NB4 (cell line): Measurements from ENCODE around the gene CDC26.

Source experiments
- DNase-seq: peaks from one replicate; pipeline ENCODE4 v3.0.0; 2010; ENCODE audit warnings: low read depth
- H3K4me3 ChIP-seq: one replicate; pipeline ENCODE4 v1.5.1; 2011; ENCODE audit warnings: mild to moderate bottlenecking, low read depth, low read length, moderate library complexity
- MYC ChIP-seq: IDR thresholded peaks from 2 replicates; pipeline ENCODE4 v1.6.1; 2011; ENCODE audit warnings: low read depth, low read length
- POLR2A ChIP-seq: IDR thresholded peaks from 2 replicates; pipeline ENCODE4 v1.6.1; 2011; ENCODE audit warnings: mild to moderate bottlenecking; ENCODE audit not compliant: insufficient read length; ENCODE audit errors: extremely low read depth
- TF ChIP-seq, protein P1 (sequence below): IDR thresholded peaks from one replicate; pipeline ENCODE4 v1.5.1; 2012; ENCODE audit warnings: low read depth, low read length
- TF ChIP-seq, protein P2 (sequence below): IDR thresholded peaks from 2 replicates; pipeline ENCODE4 v1.6.1; 2011; ENCODE audit warnings: low read depth, low read length

Gene CDC26

DNA sequence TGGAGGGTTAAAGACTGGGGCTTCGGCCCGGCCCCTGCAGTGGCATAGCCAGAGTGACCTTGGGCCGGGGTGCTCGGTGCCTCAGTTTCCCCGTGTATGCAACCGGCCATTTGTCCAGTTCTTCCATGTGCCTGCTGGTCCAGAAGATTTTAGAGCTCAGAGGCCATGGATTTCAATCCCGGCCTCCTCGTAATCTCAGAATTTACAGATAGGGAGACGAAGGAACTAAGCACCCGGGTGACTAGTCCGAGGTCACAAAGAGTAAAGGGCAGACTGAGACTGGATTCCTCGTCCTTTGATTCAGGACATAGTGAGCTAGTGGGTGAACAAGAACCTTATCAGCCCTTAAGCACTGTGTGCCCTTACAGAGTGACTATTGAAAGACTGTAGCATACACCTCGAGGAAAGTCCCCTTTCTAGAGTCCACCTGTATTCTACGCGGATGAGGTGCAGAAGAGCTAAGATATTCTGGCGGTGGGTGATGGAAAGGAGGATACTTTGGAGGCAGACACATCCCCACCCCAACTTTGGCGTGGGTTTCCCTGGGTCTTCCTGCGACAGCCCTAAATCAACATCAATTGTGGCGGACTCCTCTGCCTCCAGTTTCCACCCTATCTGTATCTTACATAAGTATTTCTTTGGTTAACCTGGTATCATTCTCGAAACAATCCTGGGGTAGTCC, 53.4 kb downstream of the CDC26 start:
- DNase-seq, result no peak
- no peak for TF ChIP-seq MYC
- TF ChIP-seq, protein P1, sequence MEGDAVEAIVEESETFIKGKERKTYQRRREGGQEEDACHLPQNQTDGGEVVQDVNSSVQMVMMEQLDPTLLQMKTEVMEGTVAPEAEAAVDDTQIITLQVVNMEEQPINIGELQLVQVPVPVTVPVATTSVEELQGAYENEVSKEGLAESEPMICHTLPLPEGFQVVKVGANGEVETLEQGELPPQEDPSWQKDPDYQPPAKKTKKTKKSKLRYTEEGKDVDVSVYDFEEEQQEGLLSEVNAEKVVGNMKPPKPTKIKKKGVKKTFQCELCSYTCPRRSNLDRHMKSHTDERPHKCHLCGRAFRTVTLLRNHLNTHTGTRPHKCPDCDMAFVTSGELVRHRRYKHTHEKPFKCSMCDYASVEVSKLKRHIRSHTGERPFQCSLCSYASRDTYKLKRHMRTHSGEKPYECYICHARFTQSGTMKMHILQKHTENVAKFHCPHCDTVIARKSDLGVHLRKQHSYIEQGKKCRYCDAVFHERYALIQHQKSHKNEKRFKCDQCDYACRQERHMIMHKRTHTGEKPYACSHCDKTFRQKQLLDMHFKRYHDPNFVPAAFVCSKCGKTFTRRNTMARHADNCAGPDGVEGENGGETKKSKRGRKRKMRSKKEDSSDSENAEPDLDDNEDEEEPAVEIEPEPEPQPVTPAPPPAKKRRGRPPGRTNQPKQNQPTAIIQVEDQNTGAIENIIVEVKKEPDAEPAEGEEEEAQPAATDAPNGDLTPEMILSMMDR, result no peak
- TF ChIP-seq POLR2A, result no peak
- TF ChIP-seq, protein P2, sequence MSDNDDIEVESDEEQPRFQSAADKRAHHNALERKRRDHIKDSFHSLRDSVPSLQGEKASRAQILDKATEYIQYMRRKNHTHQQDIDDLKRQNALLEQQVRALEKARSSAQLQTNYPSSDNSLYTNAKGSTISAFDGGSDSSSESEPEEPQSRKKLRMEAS, result no peak
- peak overlapping the region; percentile 73 for H3K4me3 ChIP-seq

DNA sequence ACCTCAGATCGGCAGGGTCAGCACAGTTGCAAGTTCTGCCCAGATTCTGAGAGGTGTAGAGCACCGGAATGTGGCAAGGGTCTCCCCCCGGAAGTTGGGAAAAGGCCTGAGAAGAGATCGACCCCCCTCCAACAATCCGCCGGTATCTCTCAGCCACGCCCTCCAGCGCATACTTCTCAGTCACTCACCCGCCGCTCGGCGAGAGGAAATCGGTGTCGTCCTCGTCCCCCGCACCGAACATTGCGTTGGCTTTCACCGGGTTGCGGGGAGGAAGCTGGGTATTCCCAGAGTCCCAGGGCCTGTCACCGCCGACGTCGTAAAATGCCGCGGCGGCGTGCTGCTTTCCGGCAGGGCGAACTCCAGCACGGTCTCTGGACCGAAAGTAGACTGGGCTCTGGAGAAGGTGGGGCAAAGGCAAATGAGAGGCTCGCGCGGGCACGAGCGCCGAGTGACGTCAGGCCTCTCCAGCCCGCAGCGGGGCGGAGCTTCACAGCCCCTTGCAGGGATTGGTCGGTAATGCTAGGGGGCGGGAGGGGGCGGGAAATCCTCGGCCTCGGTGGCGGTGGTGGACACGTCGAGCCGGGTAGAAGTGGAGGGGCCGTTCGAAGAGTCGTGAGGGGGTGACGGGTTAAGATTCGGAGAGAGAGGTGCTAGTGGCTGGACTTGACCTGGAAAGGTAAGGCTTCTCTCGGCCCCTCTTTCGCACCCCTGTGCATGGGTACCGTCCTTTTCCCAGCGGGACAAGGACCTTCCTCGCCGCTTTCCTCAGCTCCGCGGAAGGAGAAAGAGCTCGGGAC, 54.2 kb downstream of the CDC26 start, which contains the start of the genes FKBP15 and SLC31A1:
Gene FKBP15 (minus strand): TSS at position 275 of the 797 bp plus-strand sequence. CDS start 34 bp downstream, at position 241.
Gene SLC31A1 (plus strand): TSS at position 542 of the 797 bp plus-strand sequence. CDS start 34,605 bp downstream, outside the sequence.
- TF ChIP-seq, protein P1, result no peak
- TF ChIP-seq POLR2A, result peak; percentile 55
- TF ChIP-seq, protein P2, result peak; percentile 60

DNA sequence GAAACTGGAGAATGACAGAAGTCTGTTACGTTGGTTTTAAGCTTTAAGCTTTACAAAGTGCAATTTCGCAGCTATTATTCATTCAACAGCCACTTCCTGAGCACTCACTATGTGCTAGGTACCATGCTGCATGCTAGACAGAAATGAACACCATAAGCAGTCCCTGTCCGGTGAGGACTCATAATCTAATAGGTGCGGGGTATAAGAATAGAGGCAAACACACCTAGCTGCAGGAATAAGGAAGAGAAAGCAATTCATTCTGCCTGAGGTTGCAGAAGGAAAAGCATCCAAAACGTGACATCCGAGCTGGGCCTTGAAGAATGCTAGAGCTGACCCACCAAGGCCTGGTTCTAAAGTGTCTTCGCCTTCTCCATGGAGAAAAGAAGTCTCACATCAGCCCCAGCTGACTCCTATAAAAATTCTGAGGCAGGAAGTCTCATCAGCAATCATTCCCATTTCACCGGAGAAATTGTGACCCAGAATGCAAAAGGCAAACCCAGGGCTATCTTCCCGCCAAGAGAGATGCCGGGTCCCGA, 54.8 kb downstream of the CDC26 start:
- no peak for DNase-seq

More for the DNA sequence above, 54.2 kb downstream of the CDC26 start, which contains the start of the genes FKBP15 and SLC31A1:
- peak; percentile 98 for DNase-seq
- H3K4me3 ChIP-seq, result peak within 1 kb of the TSS; percentile 85

DNA sequence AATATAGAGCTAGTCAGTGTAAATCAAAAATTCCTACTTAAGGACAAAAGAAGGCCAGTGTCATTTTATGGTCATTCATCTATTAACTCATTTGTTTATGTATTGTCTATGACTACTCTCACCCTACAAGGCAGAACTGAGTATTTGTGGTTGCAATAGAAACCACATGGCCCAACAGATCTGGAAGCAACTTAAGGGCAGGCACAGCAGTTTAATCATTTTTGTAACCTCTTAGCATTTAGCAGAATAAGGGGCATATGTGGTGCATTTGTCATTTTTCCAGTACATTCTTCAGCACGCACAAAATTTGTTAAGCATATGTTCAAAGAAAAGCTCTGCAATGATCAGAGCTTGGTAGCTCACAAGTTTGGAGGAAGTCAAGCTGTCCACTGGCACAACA, 55.4 kb downstream of the CDC26 start:
- TF ChIP-seq MYC, result no peak
- TF ChIP-seq, protein P2, result 0 out of 2 replicates have a peak, but pooled peaks have one; percentile 27
- DNase-seq, result peak; percentile 63
- H3K4me3 ChIP-seq, result peak overlapping the region; percentile 85

More for the DNA sequence above, 54.8 kb downstream of the CDC26 start:
- peak overlapping the region; percentile 85 for H3K4me3 ChIP-seq
- TF ChIP-seq, protein P1, result no peak
- no peak for TF ChIP-seq MYC
- no peak for TF ChIP-seq POLR2A
- TF ChIP-seq, protein P2, result 0 out of 2 replicates have a peak, but pooled peaks have one; percentile 17

DNA sequence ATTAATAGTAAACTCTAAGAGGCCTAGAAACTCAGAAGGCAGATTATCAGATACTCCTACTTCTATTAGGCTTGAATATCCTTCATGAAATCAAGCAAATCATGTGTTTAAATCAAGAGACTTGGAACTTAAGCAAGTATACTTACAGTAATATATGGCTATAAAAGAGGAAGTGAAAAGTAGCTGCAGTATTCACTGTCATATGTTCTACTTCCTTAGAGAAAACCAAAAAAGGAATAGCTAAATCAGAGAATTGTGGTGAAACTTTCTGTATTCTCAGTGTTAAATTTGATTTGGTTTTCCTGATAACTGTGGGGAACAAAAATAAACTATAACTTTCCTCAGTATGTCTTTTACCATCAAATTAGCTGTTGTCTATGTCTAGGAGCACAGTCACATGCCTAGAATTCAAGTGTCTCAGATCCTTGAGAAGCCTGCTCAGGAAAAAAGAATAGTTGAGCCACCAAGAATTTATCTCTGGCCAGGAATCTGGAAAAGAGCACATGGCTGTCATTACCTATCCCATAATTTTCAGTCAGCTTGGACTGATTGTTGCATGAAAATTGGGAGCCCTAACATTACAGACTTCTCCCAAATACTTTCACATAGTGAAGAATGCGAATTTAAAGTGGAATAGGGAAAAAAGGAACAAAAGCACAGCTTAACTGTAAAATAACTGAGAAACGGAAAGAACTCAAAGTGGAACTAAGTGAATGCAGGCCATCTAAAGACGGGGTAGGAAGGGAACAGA, 56.0 kb downstream of the CDC26 start:
- H3K4me3 ChIP-seq, result peak overlapping the region; percentile 85
- no peak for TF ChIP-seq MYC
- TF ChIP-seq, protein P1, result no peak
- no peak for TF ChIP-seq POLR2A
- TF ChIP-seq, protein P2, result no peak

More for the DNA sequence above, 56.0 kb downstream of the CDC26 start:
- DNase-seq, result peak; percentile 52
